HCT116 (cell line): Measurements from ENCODE around the gene GEMIN7. TPM values are rescaled to one million over a fixed set of nuclear protein-coding genes. Genes with fewer than 3 reads are reported as not detected.
"Not testable (repeated sequence)": the region's sequence is repeated elsewhere in the genome, so short reads cannot be mapped to it uniquely, and the experiment has no call there.

Experiments used
- ATAC-seq: fragments of 200-7000 bp; cut with Tn5 transposase; 2 replicates; pipeline ENCODE4 v1.9.1; 2020; ENCODE audit warnings: mild to moderate bottlenecking, moderate library complexity
- BruUV-seq: library from RNA; stranded (reverse); fragments of 400-500 nt; replicated peaks from 2 replicates; lab custom pipeline; 2021; lab: Mats Ljungman, UMichigan
- CTCF ChIA-PET: fragments of 300-600 bp; sonication (Branson Sonifier 250); formaldehyde crosslinking; loops from one replicate; lab custom pipeline; 2021; ENCODE audit warnings: antibody characterized with exemption; lab: Charles Lee
- POLR2A ChIA-PET: fragments of 300-600, 350-600 bp; sonication (Branson Sonifier 250); formaldehyde crosslinking; loops from one replicate; lab custom pipeline; 2021; ENCODE audit warnings: antibody characterized with exemption; lab: Charles Lee
- RAD21 ChIA-PET, 2 experiments: fragments of 300-600 bp; sonication (Branson Sonifier 250); formaldehyde crosslinking; loops; one replicate each; lab custom pipeline; 2023; ENCODE audit warnings: low total read pairs in 2 of 2; ENCODE audit not compliant: uncharacterized antibody in 2 of 2, unreplicated experiment in 2 of 2, low non-redundant PET in 1 of 2; lab: Charles Lee
- DNase-seq: peaks from one replicate; pipeline ENCODE4 v3.0.0-alpha.2; 2010; ENCODE audit warnings: low read depth, low spot score
- H2AFZ ChIP-seq: fragments of 200-600 bp; shearing (Covaris generic), sonication (generic); 2 replicates; pipeline ENCODE4 v1.6.1; 2017; ENCODE audit warnings: low read depth, mixed run types, mixed read lengths, antibody characterized with exemption, low read length; ENCODE audit not compliant: poor library complexity, severe bottlenecking
- H3K27ac ChIP-seq: 2 replicates; pipeline ENCODE4 v1.5.1; 2012; ENCODE audit warnings: low read depth, low read length
- H3K27me3 ChIP-seq: fragments of 200-600 bp; sonication (generic); 2 replicates; pipeline ENCODE4 v1.6.1; 2016; ENCODE audit warnings: mixed run types, low read length, mixed read lengths; ENCODE audit not compliant: insufficient read depth
- H3K36me3 ChIP-seq, 2 experiments: fragments of 200-500 bp in 1 of 2; fragments of 200-600 bp in 1 of 2; sonication (Bioruptor generic) in 1 of 2; sonication (generic) in 1 of 2; 2 replicates each; pipeline versions ENCODE4 v1.5.1 to v1.6.1; 2014 to 2016; ENCODE audit warnings: low read length in 2 of 2, inconsistent platforms in 1 of 2, mixed read lengths in 1 of 2, mixed run types in 1 of 2; ENCODE audit not compliant: insufficient read depth in 2 of 2, control insufficient read depth in 1 of 2
- H3K4me1 ChIP-seq, 2 experiments: fragments of 200-600 bp in 1 of 2; sonication (generic) in 1 of 2; 2 replicates each; pipeline versions ENCODE4 v1.5.1 to v1.6.1; 2012 to 2017; ENCODE audit warnings: low read length in 2 of 2, inconsistent platforms in 1 of 2, mild to moderate bottlenecking in 1 of 2, mixed read lengths in 1 of 2, mixed run types in 1 of 2, moderate library complexity in 1 of 2; ENCODE audit not compliant: insufficient read depth in 2 of 2, control insufficient read depth in 1 of 2
- H3K4me2 ChIP-seq: fragments of 200-600 bp; sonication (generic); 2 replicates; pipeline ENCODE4 v1.6.1; 2017; ENCODE audit warnings: mixed run types, low read length, mixed read lengths
- H3K4me3 ChIP-seq, 2 experiments: fragments of 200-600 bp in 1 of 2; sonication (generic) in 1 of 2; replicated peaks in 1 of 2; 2 replicates each; pipeline ENCODE4 v1.5.1; 2011 to 2016; ENCODE audit warnings: low read length in 2 of 2, control low read depth in 1 of 2, low read depth in 1 of 2, mild to moderate bottlenecking in 1 of 2, mixed read lengths in 1 of 2, mixed run types in 1 of 2
- H3K79me2 ChIP-seq: fragments of 200-600 bp; sonication (generic); 2 replicates; pipeline ENCODE4 v1.6.1; 2017; ENCODE audit warnings: mild to moderate bottlenecking, mixed run types, low read length, moderate library complexity, mixed read lengths; ENCODE audit not compliant: insufficient read depth
- H3K9ac ChIP-seq: fragments of 200-600 bp; sonication (generic); 2 replicates; pipeline ENCODE4 v1.6.1; 2016; ENCODE audit warnings: low read length, mixed read lengths
- H3K9me2 ChIP-seq: fragments of 200-600 bp; sonication (generic), shearing (Covaris generic); 2 replicates; pipeline ENCODE4 v1.6.1; 2017; ENCODE audit warnings: mixed run types, mild to moderate bottlenecking, moderate library complexity; ENCODE audit not compliant: insufficient read depth
- H3K9me3 ChIP-seq, 2 experiments: fragments of 200-500 bp in 1 of 2; fragments of 200-600 bp in 1 of 2; sonication (Bioruptor generic) in 1 of 2; sonication (generic) in 1 of 2; 2 replicates each; pipeline ENCODE4 v1.6.1; 2014 to 2017; ENCODE audit warnings: low read length in 2 of 2, mixed read lengths in 2 of 2, inconsistent platforms in 1 of 2, low read depth in 1 of 2, mild to moderate bottlenecking in 1 of 2, mixed run types in 1 of 2, moderate library complexity in 1 of 2; ENCODE audit not compliant: control insufficient read depth in 1 of 2, insufficient read depth in 1 of 2
- H4K20me1 ChIP-seq: fragments of 200-600 bp; sonication (generic), shearing (Covaris generic); 2 replicates; pipeline ENCODE4 v1.6.1; 2017; ENCODE audit warnings: mixed run types, mild to moderate bottlenecking, moderate library complexity; ENCODE audit not compliant: insufficient read depth
- ELF1 ChIP-seq: IDR thresholded peaks from 2 replicates; pipeline ENCODE4 v1.6.1; 2012; ENCODE audit warnings: low read depth, borderline replicate concordance
- intact Hi-C: fragments of 100-400 bp; cut with micrococcal nuclease; formaldehyde crosslinking; loops from 2 replicates; pipeline ENCODE4 v1.10.0; 2022
- total RNA-seq: library from RNA; stranded (reverse); gene quantifications from one replicate; pipeline ENCODE4 v1.2.1, GENCODE V29; 2021; ENCODE audit not compliant: unreplicated experiment

Gene GEMIN7
- total RNA-seq, 1 experiment from 2014 or later = 35.4 TPM

GRCh38 chr19:45118591-45119355, 39.7 kb downstream of the GEMIN7 start:
- H4K20me1 ChIP-seq, H3K9me2 ChIP-seq, H3K9me3 ChIP-seq, H3K4me2 ChIP-seq, RAD21 ChIA-PET, POLR2A ChIA-PET, H3K4me3 ChIP-seq, H3K9ac ChIP-seq, BruUV-seq, ATAC-seq, H3K36me3 ChIP-seq, H3K4me1 ChIP-seq, H3K27me3 ChIP-seq, H3K27ac ChIP-seq, intact Hi-C loops, DNase-seq, CTCF ChIA-PET, H2AFZ ChIP-seq: not testable (repeated sequence)
- peaks cover 78% of the 10 kb centered on the region for H3K79me2 ChIP-seq

GRCh38 chr19:45119582-45119981, 40.5 kb downstream of the GEMIN7 start:
- no peak for ATAC-seq
- RAD21 ChIA-PET = no interaction called here
- Histone ChIP-seq H3K27ac (no peak overlapping the region), H3K9me2 (no peaks in the 10 kb centered on the region), H2AFZ (no peak overlapping the region), H3K27me3 (no peaks in the 10 kb centered on the region), H4K20me1 (no peaks in the 10 kb centered on the region), H3K4me3 (no peak overlapping the region), H3K9me3 (no peaks in the 10 kb centered on the region), H3K36me3 (no peaks in the 10 kb centered on the region), H3K79me2 (peaks cover 78% of the 10 kb centered on the region), H3K4me2 (no peak overlapping the region), H3K9ac (no peak overlapping the region), H3K4me1 (peaks cover 0 to 4% of the 10 kb centered on the region in 2 experiments; a peak in 3 of 4 replicates)
- DNase-seq = no peak
- BruUV-seq = no TSS peak
- no peak for TF ChIP-seq ELF1
- CTCF ChIA-PET = no interaction called here
- intact Hi-C loops = no loop called here
- POLR2A ChIA-PET = interaction anchor here (0.7 kb wide), 1 partner anchor 24 kb away, joined by 3 read pairs; no protein-coding TSS in a partner anchor
